ENCODE results near the gene TBCD. TPM values are rescaled to one million over a fixed set of nuclear protein-coding genes. Genes with fewer than 3 reads are reported as not detected.

TBCD gene
- total RNA-seq, 1 donor = 39.5 TPM

DNA sequence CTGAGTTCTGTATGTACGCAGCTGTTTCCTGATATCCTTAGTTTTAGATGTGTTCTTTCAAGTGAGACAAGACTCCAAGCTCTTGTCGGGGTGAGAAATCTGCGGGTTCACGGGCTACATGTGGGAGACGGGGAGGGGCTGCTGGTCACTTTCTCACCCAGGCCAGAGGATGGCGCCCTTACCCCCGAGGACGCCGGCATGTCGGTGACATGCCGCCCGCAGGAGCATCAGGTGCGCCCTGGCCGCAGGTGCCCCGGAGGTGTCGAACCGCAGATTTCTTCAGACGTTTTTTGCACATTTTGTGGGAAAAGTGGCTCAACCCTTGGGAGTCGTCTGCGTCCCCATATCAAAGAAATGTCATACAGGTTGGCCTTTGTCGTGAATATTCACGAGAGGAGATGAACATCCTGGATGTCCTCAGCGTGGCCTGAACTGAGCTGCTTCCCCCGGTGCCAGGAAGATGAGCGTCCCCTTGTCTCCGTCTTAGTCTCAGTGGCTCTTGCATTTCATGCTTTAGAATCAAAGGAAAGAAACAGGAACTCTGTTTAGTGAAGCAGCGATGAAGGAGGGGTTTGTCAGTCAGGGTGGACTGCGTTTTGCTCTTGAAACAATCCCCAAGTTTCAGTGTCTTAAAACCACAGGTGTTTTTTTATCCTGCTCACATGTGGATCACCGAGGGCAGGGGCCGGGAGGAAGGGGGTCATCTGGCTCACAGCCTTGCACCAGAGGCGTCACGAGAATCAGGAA, 163.3 kb downstream of the TBCD start:
- no peak overlapping the region for H3K4me3 ChIP-seq (ENCODE audit: low read depth, low read length)
- TF ChIP-seq, protein P1, sequence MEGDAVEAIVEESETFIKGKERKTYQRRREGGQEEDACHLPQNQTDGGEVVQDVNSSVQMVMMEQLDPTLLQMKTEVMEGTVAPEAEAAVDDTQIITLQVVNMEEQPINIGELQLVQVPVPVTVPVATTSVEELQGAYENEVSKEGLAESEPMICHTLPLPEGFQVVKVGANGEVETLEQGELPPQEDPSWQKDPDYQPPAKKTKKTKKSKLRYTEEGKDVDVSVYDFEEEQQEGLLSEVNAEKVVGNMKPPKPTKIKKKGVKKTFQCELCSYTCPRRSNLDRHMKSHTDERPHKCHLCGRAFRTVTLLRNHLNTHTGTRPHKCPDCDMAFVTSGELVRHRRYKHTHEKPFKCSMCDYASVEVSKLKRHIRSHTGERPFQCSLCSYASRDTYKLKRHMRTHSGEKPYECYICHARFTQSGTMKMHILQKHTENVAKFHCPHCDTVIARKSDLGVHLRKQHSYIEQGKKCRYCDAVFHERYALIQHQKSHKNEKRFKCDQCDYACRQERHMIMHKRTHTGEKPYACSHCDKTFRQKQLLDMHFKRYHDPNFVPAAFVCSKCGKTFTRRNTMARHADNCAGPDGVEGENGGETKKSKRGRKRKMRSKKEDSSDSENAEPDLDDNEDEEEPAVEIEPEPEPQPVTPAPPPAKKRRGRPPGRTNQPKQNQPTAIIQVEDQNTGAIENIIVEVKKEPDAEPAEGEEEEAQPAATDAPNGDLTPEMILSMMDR (IDR thresholded peaks at IDR 0.05; ENCODE audit: insufficient read depth, low read length) = no peak
- DNase-seq (ENCODE audit: low read depth) = no peak

DNA sequence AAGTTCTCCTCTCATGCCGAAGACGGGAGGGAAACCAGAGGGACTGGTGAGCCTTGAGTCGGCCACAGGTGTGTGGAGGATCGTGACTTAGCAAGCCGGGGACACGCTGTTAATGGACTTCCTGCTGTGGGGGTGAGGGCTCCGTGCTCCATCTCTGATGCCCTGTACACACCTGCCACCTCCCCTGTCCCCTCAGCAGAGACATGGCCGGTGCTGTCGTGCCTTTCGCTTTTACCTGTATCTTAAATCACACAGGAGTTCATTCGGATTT, 163.8 kb downstream of the TBCD start:
- TF ChIP-seq, protein P1 (IDR thresholded peaks at IDR 0.05; ENCODE audit: insufficient read depth, low read length) = no peak
- no peak for DNase-seq (ENCODE audit: low read depth)

DNA sequence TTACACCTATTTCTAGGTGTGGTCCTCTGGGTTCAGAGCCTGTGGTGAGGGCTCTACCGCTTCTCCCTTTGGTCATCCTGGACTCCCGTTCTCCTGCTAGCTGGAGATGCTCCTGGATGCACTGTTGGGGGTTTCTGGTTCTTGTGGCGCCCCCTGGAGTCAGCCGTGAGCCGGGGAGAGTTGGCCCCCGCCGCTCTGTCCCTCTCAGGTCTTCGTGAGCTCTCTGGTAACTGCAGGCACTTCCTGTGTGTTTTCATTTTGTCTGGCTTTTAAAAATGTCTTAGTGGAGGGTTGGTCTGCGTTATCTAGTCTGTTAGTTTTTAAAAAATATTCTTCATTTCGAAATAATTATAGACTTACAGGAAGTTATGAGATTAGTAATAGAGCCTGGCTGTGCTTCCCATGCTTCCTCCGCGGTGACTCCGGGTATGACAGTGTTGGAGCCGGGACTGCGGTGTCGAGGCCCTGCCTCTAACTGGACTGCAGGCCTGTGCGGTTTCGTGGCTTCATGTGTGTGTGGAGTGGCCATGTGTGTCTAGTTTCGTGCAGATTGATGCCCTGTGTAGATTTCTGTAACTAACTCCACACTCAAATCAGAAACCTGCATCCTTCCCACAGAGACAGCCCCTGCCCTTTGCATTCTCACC, 166.0 kb downstream of the TBCD start:
- no peak overlapping the region for H3K4me3 ChIP-seq (ENCODE audit: low read depth, low read length)
- DNase-seq (ENCODE audit: low read depth) = peak; percentile 28
- TF ChIP-seq, protein P1 (IDR thresholded peaks at IDR 0.05; ENCODE audit: insufficient read depth, low read length) = peak; percentile 43

More for the DNA sequence above, 163.8 kb downstream of the TBCD start:
- no peak overlapping the region for H3K4me3 ChIP-seq (ENCODE audit: low read depth, low read length)

DNA sequence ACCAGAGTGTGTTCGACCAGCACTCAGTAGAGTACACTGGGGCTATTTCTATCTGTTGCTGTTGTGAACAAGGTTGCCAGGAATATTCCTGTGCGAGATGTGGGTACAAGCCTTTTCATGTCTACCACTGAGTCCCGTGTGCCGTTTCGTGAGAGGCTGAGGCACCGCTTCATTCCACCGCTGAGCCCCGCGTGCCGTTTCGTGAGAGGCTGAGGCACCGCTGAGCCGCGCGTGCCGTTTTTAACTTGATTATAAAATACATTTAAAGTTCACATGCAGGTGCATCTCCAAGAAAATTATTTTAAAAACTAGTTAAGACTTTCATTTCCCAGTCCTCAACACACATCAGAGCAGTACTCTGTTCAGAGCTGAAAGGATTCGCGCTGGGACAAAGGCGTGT, 166.6 kb downstream of the TBCD start:
- TF ChIP-seq, protein P1 (IDR thresholded peaks at IDR 0.05; ENCODE audit: insufficient read depth, low read length) = no peak
- no peak overlapping the region for H3K4me3 ChIP-seq (ENCODE audit: low read depth, low read length)
- DNase-seq (ENCODE audit: low read depth) = no peak

DNA sequence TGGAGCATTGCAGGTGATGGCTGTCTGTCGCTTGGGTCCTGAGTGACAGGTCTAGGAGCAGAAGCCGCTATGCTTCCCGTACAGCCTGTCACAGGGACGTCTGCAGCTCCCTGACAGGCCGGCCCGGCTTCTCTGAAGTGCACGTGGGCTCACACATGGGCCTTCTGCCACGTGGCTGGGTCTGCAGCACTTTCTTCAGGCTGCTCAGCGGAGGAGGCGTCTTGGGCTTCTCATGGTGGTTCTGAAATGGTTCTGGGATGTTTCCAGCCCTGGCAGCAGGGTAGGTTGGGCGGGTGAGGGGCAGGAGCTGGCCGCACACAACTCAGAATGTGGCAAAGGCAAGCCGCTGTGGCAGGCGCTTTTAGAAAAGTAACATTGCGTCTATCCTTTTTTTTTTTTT, 168.3 kb downstream of the TBCD start:
- no peak for DNase-seq (ENCODE audit: low read depth)
- H3K4me3 ChIP-seq (ENCODE audit: low read depth, low read length) = no peak overlapping the region
- TF ChIP-seq, protein P1 (IDR thresholded peaks at IDR 0.05; ENCODE audit: insufficient read depth, low read length) = no peak

DNA sequence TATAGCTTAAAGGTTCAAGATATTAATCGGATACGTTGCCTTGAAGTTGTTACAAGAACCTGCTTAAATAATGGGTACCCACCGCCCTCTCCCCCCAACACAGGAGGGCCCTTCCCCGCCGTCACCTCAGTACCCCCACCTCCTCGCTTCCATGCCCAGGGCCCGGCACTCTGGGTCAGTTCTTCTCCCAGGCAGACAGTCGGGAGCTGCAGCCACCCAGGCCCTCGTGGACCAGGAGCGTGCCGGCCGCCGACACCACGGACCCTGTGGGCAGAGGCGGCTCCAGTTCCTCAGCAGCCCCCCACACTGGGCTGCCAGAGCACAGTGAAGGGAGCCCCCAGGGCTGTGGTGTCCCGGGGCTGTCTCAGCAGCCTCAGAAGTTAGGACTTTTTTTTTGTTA, 168.8 kb downstream of the TBCD start:
- TF ChIP-seq, protein P1 (IDR thresholded peaks at IDR 0.05; ENCODE audit: insufficient read depth, low read length) = no peak
- no peak overlapping the region for H3K4me3 ChIP-seq (ENCODE audit: low read depth, low read length)
- no peak for DNase-seq (ENCODE audit: low read depth)
